HAP-1 (cell line): ENCODE measurements around the gene CMTM8.

Experiments used
- DNase-seq, 2 experiments: peaks; one replicate each; pipeline ENCODE4 v3.0.0-alpha.2; 2016 to 2020; ENCODE audit warnings: low spot score in 2 of 2
- H3K27me3 ChIP-seq: fragments of 250-450 bp; sonication (Bioruptor Pico); 2 replicates; pipeline ENCODE4 v1.5.1; 2020; ENCODE audit warnings: low read depth, mild to moderate bottlenecking, moderate library complexity
- H3K36me3 ChIP-seq: fragments of 250-450 bp; sonication (Bioruptor Pico); replicated peaks from 2 replicates; pipeline ENCODE4 v1.5.1; 2020; ENCODE audit warnings: mild to moderate bottlenecking
- H3K4me1 ChIP-seq: fragments of 250-450 bp; sonication (Bioruptor Pico); 2 replicates; pipeline ENCODE4 v1.5.1; 2020; ENCODE audit warnings: mild to moderate bottlenecking
- H3K4me3 ChIP-seq: fragments of 250-450 bp; sonication (Bioruptor Pico); 2 replicates; pipeline ENCODE4 v1.5.1; 2020; ENCODE audit warnings: mild to moderate bottlenecking, moderate library complexity
- H3K9me3 ChIP-seq: fragments of 250-450 bp; sonication (Bioruptor Pico); 2 replicates; pipeline ENCODE4 v1.5.1; 2020; ENCODE audit warnings: mild to moderate bottlenecking, moderate library complexity
- in situ Hi-C: fragments of 300-500 bp; cut with MboI; formaldehyde crosslinking; loops from 3 replicates; pipeline ENCODE4 v1.14.3; 2020; ENCODE audit warnings: low sequenced_read_pairs, inconsistent platforms, mixed read lengths

Gene CMTM8

DNA sequence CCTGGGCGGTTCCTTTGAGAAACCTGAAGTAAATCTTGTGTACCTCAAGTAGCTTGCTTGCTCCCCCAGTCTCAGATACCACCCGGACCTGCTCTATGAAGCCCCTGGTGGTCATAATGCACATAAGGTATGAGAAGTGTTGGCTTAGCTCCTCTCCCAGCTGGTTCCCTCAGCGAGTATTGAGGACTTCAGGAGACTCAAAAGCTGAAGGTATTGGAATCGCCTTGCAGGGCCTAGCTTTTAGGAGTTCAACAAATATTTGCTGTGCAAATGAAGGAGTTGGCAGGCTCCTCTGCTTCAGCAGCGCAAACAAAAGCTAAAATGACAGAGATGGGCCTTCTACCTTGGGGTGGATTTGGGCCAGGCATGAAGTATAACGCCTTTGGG is 1.7 kb downstream of the CMTM8 start:
- peak; percentile 58 to 65 for DNase-seq
- Histone ChIP-seq H3K36me3 (peaks cover 12% of the 10 kb centered on the region), H3K4me1 (peaks cover 7% of the 10 kb centered on the region), H3K27me3 (no peaks in the 10 kb centered on the region), H3K4me3 (peak overlapping the region; percentile 61), H3K9me3 (no peaks in the 10 kb centered on the region)
- in situ Hi-C loops: no loop called here

DNA sequence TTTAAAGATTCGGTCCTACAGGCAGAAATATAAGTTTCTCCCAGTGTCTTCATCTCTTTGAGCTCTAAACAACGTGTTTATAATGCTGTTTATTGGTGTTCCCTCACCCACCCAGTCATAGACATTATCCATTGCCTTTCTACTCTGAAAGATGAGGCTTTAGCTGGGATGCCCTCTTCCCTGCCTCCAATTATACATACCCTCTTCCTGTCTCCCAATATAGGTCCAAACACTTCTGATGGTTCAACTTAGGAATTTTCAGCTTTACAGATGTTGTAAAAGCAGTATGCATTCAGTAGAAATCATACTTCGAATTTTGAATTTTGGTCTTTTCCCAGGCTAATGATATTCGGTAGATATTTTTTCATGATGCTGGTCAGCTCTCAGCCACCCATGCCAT is 2.6 kb downstream of the CMTM8 start:
- no peak overlapping the region for H3K4me3 ChIP-seq
- H3K4me1 ChIP-seq: peaks cover 7% of the 10 kb centered on the region
- H3K36me3 ChIP-seq: peaks cover 12% of the 10 kb centered on the region
- no peaks in the 10 kb centered on the region for H3K9me3 ChIP-seq
- H3K27me3 ChIP-seq: no peaks in the 10 kb centered on the region
- in situ Hi-C loops: no loop called here
- DNase-seq: no peak

DNA sequence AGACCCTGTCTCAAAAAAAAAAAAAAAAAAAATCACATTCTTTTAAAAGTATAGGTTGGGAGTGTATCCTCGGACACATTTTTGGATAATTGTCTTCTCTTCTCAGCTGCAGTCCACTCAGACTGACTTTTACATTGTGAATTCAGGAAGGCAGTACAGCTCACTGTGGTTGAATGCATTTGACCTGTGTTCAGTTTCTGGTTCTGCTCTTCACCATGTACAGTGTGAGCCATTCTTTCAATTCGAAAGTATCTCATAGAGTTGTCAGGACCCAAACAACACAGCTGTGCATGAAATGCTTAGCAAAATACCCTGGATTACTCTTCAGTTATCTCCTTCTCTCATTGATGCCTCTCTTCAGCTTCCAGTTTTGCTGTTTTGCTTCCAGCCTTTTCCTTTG is 5.0 kb downstream of the CMTM8 start:
- peaks cover 12% of the 10 kb centered on the region for H3K36me3 ChIP-seq
- H3K4me1 ChIP-seq: peaks cover 3% of the 10 kb centered on the region
- DNase-seq: no peak
- in situ Hi-C loops: no loop called here
- no peak overlapping the region for H3K4me3 ChIP-seq
- H3K9me3 ChIP-seq: no peaks in the 10 kb centered on the region
- no peaks in the 10 kb centered on the region for H3K27me3 ChIP-seq

DNA sequence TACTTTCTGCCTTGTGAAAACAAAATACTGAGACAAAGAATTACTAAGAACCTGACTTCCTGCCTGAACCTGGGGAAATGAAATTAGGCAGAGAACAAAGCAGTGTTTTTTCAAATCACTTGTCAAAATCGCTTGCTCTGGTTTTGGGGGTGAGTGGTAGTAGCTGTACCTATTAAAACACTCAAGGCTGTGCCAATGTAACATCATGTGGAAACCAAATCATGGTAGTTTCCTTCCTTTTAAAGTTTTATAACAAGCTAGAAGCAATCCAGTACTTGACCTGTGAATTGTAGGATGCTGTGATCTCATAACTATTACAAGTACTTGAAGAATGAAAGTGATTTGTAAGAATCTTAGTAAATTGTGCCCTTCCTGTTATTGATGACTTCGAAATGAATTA is 6.7 kb downstream of the CMTM8 start:
- H3K4me1 ChIP-seq: no peaks in the 10 kb centered on the region
- no peak for DNase-seq
- no peaks in the 10 kb centered on the region for H3K9me3 ChIP-seq
- in situ Hi-C loops: no loop called here
- no peaks in the 10 kb centered on the region for H3K27me3 ChIP-seq
- H3K36me3 ChIP-seq: peaks cover 10% of the 10 kb centered on the region
- no peak overlapping the region for H3K4me3 ChIP-seq

DNA sequence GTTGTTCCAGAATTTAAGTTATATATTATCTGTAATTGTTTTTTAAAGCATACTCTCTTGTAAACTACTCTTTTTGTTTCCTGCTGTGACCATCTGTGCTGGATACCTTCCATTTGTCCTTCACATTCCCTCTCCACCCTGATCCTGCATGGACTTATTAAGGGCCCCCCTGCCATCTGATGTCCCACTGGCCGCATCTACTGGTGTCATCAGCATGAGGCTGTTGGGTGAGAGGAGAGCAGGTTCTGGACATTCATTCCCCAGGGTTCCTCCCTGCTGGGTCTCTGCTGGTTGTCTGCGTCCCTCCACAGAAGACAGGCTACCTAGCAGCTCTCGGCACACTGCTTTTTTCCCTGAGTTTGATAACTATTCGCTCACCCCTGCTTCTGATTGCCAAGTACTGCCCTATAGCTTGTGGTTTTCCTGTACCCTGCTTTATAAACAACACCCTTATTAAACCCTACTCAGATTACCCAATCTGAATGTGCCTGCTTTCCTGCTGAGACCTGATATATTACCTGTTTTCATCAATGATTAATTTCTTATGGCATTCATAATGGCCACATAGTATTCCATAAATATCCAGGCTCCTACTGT is 7.7 kb downstream of the CMTM8 start:
- Histone ChIP-seq H3K4me1 (no peaks in the 10 kb centered on the region), H3K9me3 (no peaks in the 10 kb centered on the region), H3K27me3 (no peaks in the 10 kb centered on the region), H3K4me3 (no peak overlapping the region), H3K36me3 (peaks cover 6% of the 10 kb centered on the region; the same call in 1 of the 2 replicates)
- in situ Hi-C loops: no loop called here
- DNase-seq: no peak

DNA sequence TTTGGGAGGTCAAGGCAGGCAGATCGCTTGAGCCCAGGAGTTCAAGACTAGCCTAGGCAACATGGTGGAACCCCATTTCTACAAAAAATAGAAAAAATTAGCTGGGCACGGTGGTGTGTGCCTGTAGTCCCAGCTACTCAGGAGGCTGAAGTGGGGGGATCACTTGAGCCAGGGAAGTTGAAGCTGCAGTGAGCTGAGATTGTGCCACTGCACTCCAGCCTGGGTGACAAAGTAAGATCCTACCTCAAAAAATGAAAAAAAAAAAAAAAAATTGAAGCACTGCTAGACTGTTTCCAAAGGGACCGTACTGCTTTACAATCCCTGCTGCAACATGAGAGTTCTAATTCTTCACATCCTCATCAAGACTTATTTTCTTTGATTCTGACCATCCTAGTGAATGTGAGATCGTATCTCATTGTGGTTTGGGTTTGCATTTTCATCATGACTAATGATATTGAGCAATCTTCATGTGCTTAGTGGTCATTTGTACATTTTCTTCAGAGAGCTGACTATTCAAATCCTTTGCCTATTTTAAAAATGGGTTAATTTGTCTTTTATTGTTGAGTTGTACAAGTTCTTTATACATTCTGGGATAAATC is 10.8 kb downstream of the CMTM8 start:
- H3K27me3 ChIP-seq: no peaks in the 10 kb centered on the region
- H3K4me1 ChIP-seq: no peaks in the 10 kb centered on the region
- no peak for DNase-seq
- H3K9me3 ChIP-seq: no peaks in the 10 kb centered on the region; the same call in 1 of the 2 replicates
- H3K36me3 ChIP-seq: no peaks in the 10 kb centered on the region
- in situ Hi-C loops: no loop called here
- no peak overlapping the region for H3K4me3 ChIP-seq

DNA sequence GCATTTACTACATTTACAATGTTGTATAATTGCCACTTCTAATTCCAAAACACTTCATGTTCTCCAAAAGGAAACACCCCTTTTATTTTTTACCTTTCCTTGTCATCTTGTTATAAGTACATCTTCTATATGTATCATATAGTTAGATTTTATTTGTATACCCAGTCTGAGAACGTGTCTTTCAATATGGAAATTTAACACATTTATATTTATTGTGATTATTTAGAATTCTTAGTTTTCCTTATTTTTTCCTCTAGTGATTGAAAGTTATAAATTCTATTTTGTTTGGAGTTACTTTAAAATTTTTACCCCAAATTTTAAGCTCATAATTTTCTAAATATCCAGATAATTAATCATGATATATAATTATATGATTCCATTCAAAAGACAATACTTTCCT is 15.8 kb downstream of the CMTM8 start:
- Histone ChIP-seq H3K27me3 (no peaks in the 10 kb centered on the region), H3K9me3 (no peaks in the 10 kb centered on the region; the same call in 1 of the 2 replicates), H3K4me1 (peaks cover 3% of the 10 kb centered on the region), H3K36me3 (no peaks in the 10 kb centered on the region), H3K4me3 (no peak overlapping the region)
- in situ Hi-C loops: no loop called here
- no peak for DNase-seq

DNA sequence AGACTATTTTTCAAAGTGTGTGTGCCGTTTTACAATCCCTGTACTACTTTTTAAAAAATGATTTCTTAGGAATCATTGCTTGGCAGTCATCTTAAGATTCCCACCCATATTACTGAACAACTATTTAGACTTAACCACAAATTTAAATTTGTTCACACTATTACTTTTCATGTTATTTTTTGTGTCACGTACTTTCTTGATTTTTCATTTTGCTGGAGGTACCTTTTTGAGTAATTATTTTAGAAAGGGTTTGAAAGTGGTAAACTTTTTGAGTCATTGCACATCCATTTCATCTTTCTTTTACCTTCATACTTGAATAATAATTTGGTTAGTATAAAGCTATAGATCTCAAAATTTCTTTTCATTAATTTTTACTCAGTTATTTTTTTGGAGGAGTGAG is 16.9 kb downstream of the CMTM8 start:
- Histone ChIP-seq H3K9me3 (no peaks in the 10 kb centered on the region; the same call in 1 of the 2 replicates), H3K36me3 (no peaks in the 10 kb centered on the region)
- in situ Hi-C loops: no loop called here

DNA sequence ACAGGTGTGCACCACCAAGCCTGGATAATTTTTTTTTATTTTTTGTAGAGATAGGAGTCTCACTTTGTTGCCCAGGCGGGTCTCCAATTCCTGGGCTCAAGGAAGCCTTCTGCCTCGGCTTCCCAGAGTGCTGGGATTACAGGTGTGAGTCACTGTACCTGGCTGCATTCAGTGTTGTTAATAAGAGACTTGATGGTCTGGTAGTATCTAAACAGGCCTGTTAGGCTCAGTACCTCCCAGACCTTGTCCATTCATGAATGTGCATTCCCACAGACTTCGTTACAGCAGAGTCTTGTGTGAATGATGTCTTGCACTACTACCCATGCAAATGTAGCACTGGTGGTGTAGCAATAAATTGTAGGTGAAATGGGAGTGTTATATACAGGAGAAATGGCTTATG is 17.7 kb downstream of the CMTM8 start:
- DNase-seq: no peak
- peaks cover 3% of the 10 kb centered on the region for H3K4me1 ChIP-seq
- H3K27me3 ChIP-seq: no peaks in the 10 kb centered on the region
- H3K4me3 ChIP-seq: no peak overlapping the region
- in situ Hi-C loops: no loop called here
- no peaks in the 10 kb centered on the region for H3K36me3 ChIP-seq
- no peaks in the 10 kb centered on the region; the same call in 1 of the 2 replicates for H3K9me3 ChIP-seq

More for the DNA sequence above, 16.9 kb downstream of the CMTM8 start:
- no peak overlapping the region for H3K4me3 ChIP-seq
- DNase-seq: no peak
- H3K27me3 ChIP-seq: no peaks in the 10 kb centered on the region
- peaks cover 3% of the 10 kb centered on the region for H3K4me1 ChIP-seq

DNA sequence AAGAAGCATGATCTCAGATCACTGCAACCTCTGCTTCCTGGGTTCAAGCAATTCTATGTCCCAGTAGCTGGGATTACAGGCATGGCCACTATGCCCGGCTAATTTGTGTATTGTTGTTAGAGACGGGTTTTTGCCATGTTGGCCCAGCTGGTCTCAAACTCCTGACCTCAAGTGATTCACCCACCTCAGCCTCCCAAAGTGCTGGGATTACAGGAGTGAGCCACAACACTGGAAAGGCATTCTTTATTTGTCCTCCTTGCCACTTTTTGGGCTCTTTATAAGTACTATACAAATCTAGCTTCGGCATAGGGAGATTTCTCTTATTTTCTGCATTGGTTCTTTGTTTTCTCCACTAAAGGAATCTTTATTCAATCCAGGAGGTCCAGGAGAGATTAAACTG is 18.6 kb downstream of the CMTM8 start:
- Histone ChIP-seq H3K4me1 (peaks cover 3% of the 10 kb centered on the region), H3K36me3 (no peaks in the 10 kb centered on the region), H3K9me3 (no peaks in the 10 kb centered on the region; the same call in 1 of the 2 replicates), H3K4me3 (no peak overlapping the region), H3K27me3 (no peaks in the 10 kb centered on the region)
- DNase-seq: no peak
- in situ Hi-C loops: no loop called here

DNA sequence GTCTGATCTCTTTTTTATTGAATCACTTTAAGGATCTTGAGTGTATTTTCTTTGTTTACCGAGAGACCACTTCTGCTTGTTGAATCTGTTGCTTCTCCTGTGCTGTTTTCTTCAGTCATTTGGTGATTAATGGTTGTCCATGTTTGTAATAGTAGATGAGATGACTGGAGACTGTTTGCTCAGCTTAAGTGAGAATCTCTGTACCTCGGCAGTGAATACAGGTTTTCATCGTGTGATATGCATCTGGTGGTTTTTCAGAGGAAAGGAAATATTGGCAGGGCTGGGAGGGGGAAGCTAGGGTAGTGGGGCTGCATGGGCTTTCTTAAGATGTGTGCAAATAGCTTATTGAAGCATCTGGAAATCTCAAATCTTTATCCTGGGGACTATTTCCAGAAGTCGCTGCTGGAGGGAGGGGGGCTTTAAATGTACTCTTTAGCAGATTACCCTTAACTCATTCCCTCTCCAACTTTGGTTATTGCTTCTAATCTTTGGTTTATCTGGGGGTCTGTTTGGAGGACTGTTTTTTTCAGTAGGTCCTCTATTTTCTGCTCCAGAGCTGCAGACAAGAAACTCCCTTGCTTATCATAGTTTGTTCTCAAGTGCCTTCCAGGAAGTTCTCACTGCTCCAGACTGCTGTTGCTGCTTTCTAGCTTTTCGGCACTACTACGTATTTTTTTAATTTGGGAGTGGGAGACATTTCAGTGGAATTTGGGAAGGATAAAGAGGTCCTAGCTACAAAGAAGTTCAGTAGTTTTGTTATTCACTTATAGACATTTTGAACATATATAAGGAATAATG is 19.4 kb downstream of the CMTM8 start:
- Histone ChIP-seq H3K4me3 (no peak overlapping the region), H3K36me3 (no peaks in the 10 kb centered on the region), H3K4me1 (peaks cover 3% of the 10 kb centered on the region), H3K9me3 (no peaks in the 10 kb centered on the region; the same call in 1 of the 2 replicates), H3K27me3 (no peaks in the 10 kb centered on the region)
- in situ Hi-C loops: no loop called here
- no peak for DNase-seq

DNA sequence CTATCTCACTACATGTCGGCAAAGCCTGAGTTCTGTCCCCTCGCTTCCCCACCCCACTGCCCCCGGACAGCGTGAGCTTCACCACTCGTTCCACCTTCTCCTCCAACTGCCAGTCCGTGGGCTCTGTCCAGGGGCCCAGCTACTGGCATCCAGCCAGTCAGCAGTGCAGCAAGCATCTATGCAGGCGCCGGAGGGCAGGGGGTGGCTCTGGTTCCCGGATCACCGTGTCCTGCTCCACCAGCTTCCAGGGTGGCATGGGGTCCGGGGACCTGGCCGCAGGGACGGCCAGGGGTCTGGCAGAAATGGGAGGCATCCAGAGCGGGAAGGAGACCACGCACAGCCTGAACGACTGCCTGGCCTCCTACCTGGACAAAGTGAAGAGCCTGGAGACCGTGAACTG is 20.4 kb downstream of the CMTM8 start:
- Histone ChIP-seq H3K27me3 (no peaks in the 10 kb centered on the region), H3K4me3 (no peak overlapping the region), H3K9me3 (no peaks in the 10 kb centered on the region; the same call in 1 of the 2 replicates), H3K4me1 (peaks cover 3% of the 10 kb centered on the region), H3K36me3 (no peaks in the 10 kb centered on the region)
- in situ Hi-C loops: no loop called here
- no peak for DNase-seq

DNA sequence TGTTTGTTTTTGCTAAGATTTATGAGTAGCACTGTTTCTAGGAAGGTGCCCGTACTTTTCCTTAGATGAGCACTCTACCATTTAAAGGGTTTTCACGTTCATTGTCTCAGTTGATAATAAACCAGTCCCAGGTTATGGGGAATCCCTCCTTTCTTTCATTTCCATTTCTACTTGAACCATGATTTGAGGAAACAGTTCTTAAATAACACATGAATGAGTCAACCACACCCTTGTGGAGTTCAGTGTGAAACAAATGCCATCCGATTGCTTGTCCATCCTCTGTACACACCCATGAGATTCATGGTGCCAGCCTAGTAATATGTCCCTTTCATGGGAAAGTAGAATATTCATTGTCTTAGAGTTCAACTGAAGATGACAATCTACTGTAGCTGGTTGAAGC is 23.1 kb downstream of the CMTM8 start:
- Histone ChIP-seq H3K27me3 (no peaks in the 10 kb centered on the region), H3K4me3 (no peak overlapping the region), H3K4me1 (peaks cover 3% of the 10 kb centered on the region), H3K36me3 (no peaks in the 10 kb centered on the region), H3K9me3 (no peaks in the 10 kb centered on the region; the same call in none of the 2 replicates)
- DNase-seq: no peak
- in situ Hi-C loops: no loop called here

DNA sequence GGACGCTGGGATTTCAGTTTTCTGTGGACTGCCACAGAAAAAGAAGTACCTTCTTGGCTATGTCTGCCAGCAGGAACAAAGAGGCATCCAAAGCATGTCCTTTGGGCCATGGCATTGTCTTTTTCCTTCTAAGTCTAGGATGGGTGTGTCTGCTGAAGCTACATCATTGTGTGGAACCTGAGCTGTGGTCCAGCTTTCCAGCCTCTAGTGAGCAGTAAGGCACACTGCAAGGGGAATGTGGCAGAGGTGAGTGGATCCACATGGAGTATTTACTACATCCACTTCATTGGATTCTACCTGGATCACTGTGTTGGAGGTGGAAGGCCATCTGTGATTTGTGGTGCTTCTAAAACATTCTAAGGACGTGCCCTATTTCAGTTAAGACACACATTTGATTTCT is 23.7 kb downstream of the CMTM8 start:
- in situ Hi-C loops: no loop called here
- H3K27me3 ChIP-seq: no peaks in the 10 kb centered on the region
- no peak for DNase-seq
- no peaks in the 10 kb centered on the region; the same call in none of the 2 replicates for H3K9me3 ChIP-seq
- no peak overlapping the region for H3K4me3 ChIP-seq
- peaks cover 3% of the 10 kb centered on the region for H3K4me1 ChIP-seq
- no peaks in the 10 kb centered on the region for H3K36me3 ChIP-seq
